Sigmoid colon (tissue), 7 donors: ENCODE results near the gene CDH1. TPM values are rescaled to one million over a fixed set of nuclear protein-coding genes. Genes with fewer than 3 reads are reported as not detected.

Experiments used
- DNase-seq: peaks from one replicate; pipeline ENCODE4 v3.0.0-alpha.2; 2019
- H3K27ac ChIP-seq, 4 donors: fragments of 200-600 bp; sonication (generic); one replicate each; pipeline ENCODE4 v1.5.1; 2016 to 2019; ENCODE audit warnings: mild to moderate bottlenecking in 1 of 4
- H3K27me3 ChIP-seq, 3 donors: fragments of 200-600 bp; sonication (generic); one replicate each; pipeline ENCODE4 v1.5.1; 2019; ENCODE audit warnings: mild to moderate bottlenecking in 1 of 3
- H3K36me3 ChIP-seq, 4 donors: fragments of 200-600 bp; sonication (generic); one replicate each; pipeline ENCODE4 v1.5.1; 2016 to 2019
- H3K4me1 ChIP-seq, 4 donors: fragments of 200-600 bp; sonication (generic); one replicate each; pipeline ENCODE4 v1.5.1; 2017 to 2019
- H3K4me3 ChIP-seq, 4 donors: fragments of 200-600 bp; sonication (generic); one replicate each; pipeline ENCODE4 v1.5.1; 2017 to 2019; ENCODE audit warnings: mild to moderate bottlenecking in 2 of 4, moderate library complexity in 1 of 4
- H3K9me3 ChIP-seq, 4 donors: fragments of 200-600 bp in 3 of 4; sonication (generic) in 3 of 4; one replicate each; pipeline versions ENCODE4 v1.5.1 to v1.6.1; 2013 to 2019
- CTCF ChIP-seq, 4 experiments: fragments of 450-650 bp in 3 of 4; fragments of 200-600 bp in 1 of 4; IDR thresholded peaks; one replicate each; pipeline ENCODE4 v1.5.1; 2016 to 2019; ENCODE audit warnings: antibody characterized with exemption in 4 of 4, mild to moderate bottlenecking in 3 of 4, moderate library complexity in 2 of 4
- EP300 ChIP-seq, 4 donors: sonication (generic); formaldehyde crosslinking; IDR thresholded peaks; one replicate each; pipeline ENCODE4 v1.6.1; 2017; ENCODE audit warnings: antibody characterized with exemption in 4 of 4
- POLR2A ChIP-seq, 2 donors: fragments of 450-650 bp; IDR thresholded peaks; one replicate each; pipeline ENCODE4 v1.6.1; 2016; ENCODE audit warnings: antibody characterized with exemption in 2 of 2, mild to moderate bottlenecking in 2 of 2, moderate library complexity in 2 of 2
- POLR2AphosphoS5 ChIP-seq, 4 donors: sonication (generic); formaldehyde crosslinking; IDR thresholded peaks; one replicate each; pipeline ENCODE4 v1.6.1; 2017; ENCODE audit warnings: antibody characterized with exemption in 4 of 4
- WGBS, 2 donors: extraction: QIAGEN DNeasy Blood & Tissue Kit; methylation state at CpG; one replicate each; pipeline ENCODE4 v1.1.7; 2013; 5-methylcytosine and 5-hydroxymethylcytosine counted together
- intact Hi-C: fragments of 100-400 bp; cut with DNase I; formaldehyde crosslinking; loops from one replicate; pipeline ENCODE4 v1.15.1; 2023
- polyA plus RNA-seq, 3 donors: library from polyadenylated mRNA; stranded (reverse); fragments of 200-250 nt; gene quantifications; one replicate each; pipeline ENCODE4 v1.2.3, GENCODE V29; 2013
- total RNA-seq, 4 donors: library from RNA; depleted of rRNA; stranded (reverse); fragments of >200 nt; gene quantifications; one replicate each; pipeline ENCODE4 v1.1.0, GENCODE V29; 2016
- donor health status: healthy with polysubstance abuse.
- donor health status: Bipolar disorder and iron deficiency.
- donor health status: healthy.

Gene CDH1
- total RNA-seq = 1 to 10 TPM in 2 of 4 donors, under 1 TPM in 1, not detected in 1; 0.14 to 1.4 (median 1.1) TPM
- 100 to 1,000 TPM in 1 of 3 donors, 10 to 100 TPM in 2; 29.4 to 163 (median 49.0) TPM for polyA plus RNA-seq

GRCh38 chr16:68737046-68737729, at the start of gene CDH1:
Gene CDH1, plus strand, starts transcription at chr16:68737292. Its CDS starts 124 bp downstream, at chr16:68737416.
- no peak for DNase-seq
- peaks cover 0 to 16% (median 15%) of the 10 kb centered on the region in 4 donors for H3K4me1 ChIP-seq

GRCh38 chr16:68689921-68690320, 47.2 kb upstream of the CDH1 start:
- no peak for TF ChIP-seq POLR2AphosphoS5 (IDR thresholded peaks at IDR 0.05)
- no peak for TF ChIP-seq CTCF (IDR thresholded peaks at IDR 0.05)
- no peak for TF ChIP-seq EP300 (IDR thresholded peaks at IDR 0.05)
- TF ChIP-seq POLR2A (IDR thresholded peaks at IDR 0.05) = no peak
- 92 to 94% methylated on average over 5 of the region's 5 CpGs for WGBS, 2 donors
- no peaks in the 10 kb centered on the region for H3K4me1 ChIP-seq
- H3K36me3 ChIP-seq = no peaks in the 10 kb centered on the region
- H3K27me3 ChIP-seq = no peaks in the 10 kb centered on the region
- DNase-seq = no peak
- intact Hi-C loops = no loop called here
- no peak overlapping the region for H3K4me3 ChIP-seq
- no peak overlapping the region for H3K27ac ChIP-seq
- no peaks in the 10 kb centered on the region for H3K9me3 ChIP-seq

More at GRCh38 chr16:68737046-68737729, at the start of gene CDH1:
- H3K9me3 ChIP-seq = peaks cover 0 to 2% (median 0%) of the 10 kb centered on the region in 4 donors
- H3K27ac ChIP-seq = peak within 1 kb of the TSS in 1 of 4 donors; percentile 51
- peaks cover 18 to 38% (median 30%) of the 10 kb centered on the region in 3 donors for H3K27me3 ChIP-seq
- peak within 1 kb of the TSS in 3 of 4 donors; percentile 30 to 36 (median 34) for H3K4me3 ChIP-seq
- no peaks in the 10 kb centered on the region for H3K36me3 ChIP-seq
- WGBS, 2 donors = 1 to 2% methylated on average over 63 of the region's 63 CpGs
- intact Hi-C loops = no loop called here
- TF ChIP-seq POLR2A (IDR thresholded peaks at IDR 0.05) (peak in 1 of 2 donors; percentile 74), POLR2AphosphoS5 (IDR thresholded peaks at IDR 0.05) (peak in 1 of 4 donors; percentile 56), CTCF (IDR thresholded peaks at IDR 0.05) (no peak)

- Histone ChIP-seq H3K36me3 (no peaks in the 10 kb centered on the region), H3K4me3 (no peak overlapping the region), H3K9me3 (no peaks in the 10 kb centered on the region), H3K4me1 (no peaks in the 10 kb centered on the region), H3K27me3 (no peaks in the 10 kb centered on the region), H3K27ac (no peak overlapping the region)
- 88 to 90% methylated on average over 11 of the region's 11 CpGs for WGBS, 2 donors
- intact Hi-C loops = no loop called here
- no peak for DNase-seq
- TF ChIP-seq CTCF (IDR thresholded peaks at IDR 0.05) (no peak), POLR2A (IDR thresholded peaks at IDR 0.05) (no peak), EP300 (IDR thresholded peaks at IDR 0.05) (no peak)
Observed at GRCh38 chr16:68695575-68695974, 41.5 kb upstream of the CDH1 start.

GRCh38 chr16:68696514-68696913, 40.6 kb upstream of the CDH1 start:
- H3K4me1 ChIP-seq = no peaks in the 10 kb centered on the region
- no peaks in the 10 kb centered on the region for H3K9me3 ChIP-seq
- no peaks in the 10 kb centered on the region for H3K36me3 ChIP-seq
- no peak for DNase-seq
- H3K27ac ChIP-seq = no peak overlapping the region
- 16 to 71% methylated on average over 8 of the region's 8 CpGs for WGBS, 2 donors
- H3K4me3 ChIP-seq = no peak overlapping the region
- TF ChIP-seq CTCF (IDR thresholded peaks at IDR 0.05) = no peak
- intact Hi-C loops = no loop called here
- H3K27me3 ChIP-seq = no peaks in the 10 kb centered on the region

- no peak for DNase-seq
- no peaks in the 10 kb centered on the region for H3K4me1 ChIP-seq
- no peaks in the 10 kb centered on the region for H3K27me3 ChIP-seq
- no peaks in the 10 kb centered on the region for H3K36me3 ChIP-seq
- no peaks in the 10 kb centered on the region for H3K9me3 ChIP-seq
- intact Hi-C loops = no loop called here
- 93% methylated on average over 23 of the region's 23 CpGs for WGBS, 2 donors
- TF ChIP-seq CTCF (IDR thresholded peaks at IDR 0.05) (no peak), EP300 (IDR thresholded peaks at IDR 0.05) (no peak), POLR2AphosphoS5 (IDR thresholded peaks at IDR 0.05) (no peak), POLR2A (IDR thresholded peaks at IDR 0.05) (no peak)
- H3K27ac ChIP-seq = no peak overlapping the region
- H3K4me3 ChIP-seq = no peak overlapping the region
Observed at GRCh38 chr16:68698091-68698490, 39.0 kb upstream of the CDH1 start.
